Endothelial cell of umbilical vein (primary cell): ENCODE measurements around the gene RASGEF1C. TPM values are rescaled to one million over a fixed set of nuclear protein-coding genes. Genes with fewer than 3 reads are reported as not detected.

ENCODE experiments used
- BruUV-seq: library from RNA; stranded (reverse); fragments of 400-500 nt; replicated peaks from 2 replicates; lab custom pipeline; 2021; lab: Mats Ljungman, UMichigan
- CTCF ChIA-PET: fragments of 300-600, 350-600 bp; sonication (Branson Sonifier 250); formaldehyde crosslinking; loops from one replicate; lab custom pipeline; 2021; ENCODE audit warnings: antibody characterized with exemption, inconsistent platforms; lab: Charles Lee
- POLR2A ChIA-PET: fragments of 300-600, 350-600 bp; sonication (Branson Sonifier 250); formaldehyde crosslinking; loops from one replicate; lab custom pipeline; 2021; ENCODE audit warnings: antibody characterized with exemption, inconsistent platforms; lab: Charles Lee
- DNase-seq: peaks from one replicate; pipeline ENCODE4 v3.0.0-alpha.2; 2011; ENCODE audit warnings: low read depth, low spot score
- FAIRE-seq: peaks from 2 replicates; lab custom pipeline; 2011; peaks lifted over from hg19 to GRCh38; lab: Jason Lieb, UNC
- H2AFZ ChIP-seq: 2 replicates; pipeline ENCODE4 v1.6.0; 2012; ENCODE audit warnings: low read depth, low read length, control low read depth, inconsistent platforms
- H3K27ac ChIP-seq: 2 replicates; pipeline ENCODE4 v1.5.1; 2011; ENCODE audit warnings: low read depth, mild to moderate bottlenecking, control low read depth, low read length, moderate library complexity; ENCODE audit not compliant: insufficient read depth
- H3K27me3 ChIP-seq, 2 experiments: 2 replicates each; pipeline versions ENCODE4 v1.6.0 to v1.6.1; 2011; ENCODE audit warnings: low read length in 2 of 2, mixed read lengths in 1 of 2; ENCODE audit not compliant: control insufficient read depth in 2 of 2, insufficient read depth in 2 of 2
- H3K36me3 ChIP-seq, 2 experiments: 2 replicates in 1 of 2; 3 replicates in 1 of 2; pipeline ENCODE4 v1.5.1; 2011; ENCODE audit warnings: low read length in 2 of 2, mild to moderate bottlenecking in 1 of 2, moderate library complexity in 1 of 2; ENCODE audit not compliant: control insufficient read depth in 2 of 2, insufficient read depth in 2 of 2; ENCODE audit errors: extremely low read depth in 1 of 2
- H3K4me1 ChIP-seq: 3 replicates; pipeline ENCODE4 v1.5.1; 2011; ENCODE audit warnings: mild to moderate bottlenecking, low read length; ENCODE audit not compliant: control insufficient read depth, insufficient read depth; ENCODE audit errors: extremely low read depth
- H3K4me2 ChIP-seq: 2 replicates; pipeline ENCODE4 v1.6.1; 2011; ENCODE audit warnings: low read length, control low read depth, mixed read lengths; ENCODE audit not compliant: insufficient read depth
- H3K4me3 ChIP-seq, 3 experiments: fragments of 200-600 bp in 1 of 3; sonication (generic), shearing (Covaris generic) in 1 of 3; replicated peaks in 1 of 3; 2 replicates each; pipeline ENCODE4 v1.5.1; 2011 to 2016; ENCODE audit warnings: control low read depth in 3 of 3, low read length in 3 of 3, mild to moderate bottlenecking in 2 of 3, inconsistent platforms in 1 of 3, low read depth in 1 of 3, moderate library complexity in 1 of 3; ENCODE audit not compliant: insufficient read depth in 1 of 3
- H3K79me2 ChIP-seq: 2 replicates; pipeline ENCODE4 v1.6.0; 2012; ENCODE audit warnings: low read length, inconsistent platforms; ENCODE audit not compliant: control insufficient read depth, insufficient read depth
- H3K9ac ChIP-seq: replicated peaks from 2 replicates; pipeline ENCODE3; 2011; ENCODE audit warnings: low read length, control low read depth; ENCODE audit not compliant: insufficient read depth; ENCODE audit errors: extremely low read depth
- H3K9me1 ChIP-seq: replicated peaks from 3 replicates; pipeline ENCODE4 v1.6.0; 2011; ENCODE audit warnings: mild to moderate bottlenecking, low read length; ENCODE audit not compliant: control insufficient read depth, insufficient read depth; ENCODE audit errors: extremely low read depth
- H3K9me3 ChIP-seq: replicated peaks from 2 replicates; pipeline ENCODE4 v1.5.1; 2012; ENCODE audit warnings: low read length, inconsistent platforms; ENCODE audit not compliant: control insufficient read depth, insufficient read depth
- H4K20me1 ChIP-seq: replicated peaks from 2 replicates; pipeline ENCODE3; 2011; ENCODE audit warnings: mild to moderate bottlenecking, low read length; ENCODE audit not compliant: control insufficient read depth, insufficient read depth; ENCODE audit errors: extremely low read depth
- FOS ChIP-seq: IDR thresholded peaks from 2 replicates; pipeline ENCODE4 v1.6.1; 2011; ENCODE audit warnings: mild to moderate bottlenecking, low read length, moderate library complexity, borderline replicate concordance; ENCODE audit not compliant: insufficient read depth
- GATA2 ChIP-seq: IDR thresholded peaks from 2 replicates; pipeline ENCODE4 v1.7.0; 2011; ENCODE audit warnings: low read depth, mild to moderate bottlenecking, moderate library complexity, mixed read lengths, low read length; ENCODE audit not compliant: insufficient read length, insufficient read depth
- JUN ChIP-seq: IDR thresholded peaks from 2 replicates; pipeline ENCODE4 v1.6.1; 2011; ENCODE audit warnings: borderline replicate concordance, low read depth; ENCODE audit not compliant: insufficient read length, insufficient read depth
- MYC ChIP-seq: IDR thresholded peaks from one replicate; pipeline ENCODE4 v1.6.1; 2011; ENCODE audit warnings: mild to moderate bottlenecking, low read depth, low read length
- POLR2A ChIP-seq: IDR thresholded peaks from 2 replicates; pipeline ENCODE4 v1.6.1; 2012; ENCODE audit warnings: low read depth, mild to moderate bottlenecking, control low read depth, low read length
- POLR2AphosphoS5 ChIP-seq: IDR thresholded peaks from 2 replicates; pipeline ENCODE4 v1.6.1; 2012; ENCODE audit warnings: low read depth, mild to moderate bottlenecking, control low read depth, low read length, moderate library complexity; ENCODE audit not compliant: insufficient read depth
- dilution Hi-C: fragments of 300-500 bp; cut with MboI; formaldehyde crosslinking; loops from one replicate; pipeline ENCODE4 v1.15.0; 2019; ENCODE audit warnings: low sequenced_read_pairs; ENCODE audit not compliant: extremely low pct_ligation_motif_present
- intact Hi-C: fragments of 100-400 bp; cut with micrococcal nuclease; formaldehyde crosslinking; loops from one replicate; pipeline ENCODE4 v1.10.0; 2022
- polyA plus RNA-seq, 4 experiments: library from polyadenylated mRNA; depleted of rRNA in 3 of 4; stranded (reverse) in 3 of 4; unstranded in 1 of 4; fragments of >200 nt; gene quantifications; 2 replicates each; pipeline versions ENCODE4 v1.2.1 to v1.2.3, GENCODE V29; 2011 to 2012; ENCODE audit warnings: missing spikeins in 1 of 4
- total RNA-seq: library from RNA; stranded (reverse); gene quantifications from 2 replicates; pipeline ENCODE4 v1.2.3, GENCODE V29; 2021
- TF ChIP-seq, protein P1 (sequence below): IDR thresholded peaks from 2 replicates; pipeline ENCODE4 v1.6.1; 2011; ENCODE audit not compliant: insufficient read depth, insufficient read length
- TF ChIP-seq, protein P2 (sequence below), 2 donors: IDR thresholded peaks; 1 replicate in 1 of 2; 2 replicates in 1 of 2; pipeline ENCODE4 v1.5.1; 2011; ENCODE audit warnings: low read length in 2 of 2, mild to moderate bottlenecking in 2 of 2, moderate library complexity in 2 of 2, control low read depth in 1 of 2, inconsistent platforms in 1 of 2, low read depth in 1 of 2; ENCODE audit not compliant: insufficient read depth in 1 of 2; ENCODE audit errors: extremely low read depth in 1 of 2

RASGEF1C gene
- total and polyA plus RNA-seq, 2 donors (not counting 3 experiments of a cell fraction or from before 2014, with no cell fraction given): not detected

DNA sequence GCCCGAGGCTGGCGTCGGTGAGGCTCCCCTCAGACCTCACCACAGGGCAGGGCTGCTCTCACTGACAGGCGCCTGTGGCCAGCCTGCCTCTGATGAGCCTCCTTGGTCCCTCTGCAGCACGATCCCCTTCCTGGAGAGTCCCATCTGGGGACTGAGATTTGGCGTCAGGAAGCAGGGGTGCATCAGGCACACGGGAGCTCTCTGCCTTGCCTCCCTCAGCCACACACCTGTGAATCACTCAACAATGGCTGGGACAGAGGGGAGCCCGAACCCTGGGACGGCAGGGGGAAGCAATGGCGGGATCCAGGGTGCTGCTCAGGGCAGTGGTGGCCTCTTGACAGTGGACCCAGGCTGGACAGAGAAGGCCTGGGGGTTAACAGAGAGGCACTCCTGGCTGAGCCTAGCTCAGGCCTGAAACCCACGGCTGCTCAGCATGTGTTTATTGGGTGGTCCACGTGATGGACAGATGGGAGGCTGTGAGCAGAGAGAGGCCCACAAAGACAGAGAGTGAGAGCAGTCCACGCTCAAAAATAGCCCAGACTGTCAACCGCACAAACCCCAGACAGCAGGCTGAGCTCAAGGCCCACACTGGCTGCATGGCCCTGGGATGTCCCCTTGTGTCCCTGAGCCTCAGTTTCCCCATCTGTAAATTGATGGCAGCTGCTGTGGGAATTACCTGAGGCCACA lies 11.9 kb downstream of the RASGEF1C start:
- no TSS peak for BruUV-seq
- no peaks in the 10 kb centered on the region for H4K20me1 ChIP-seq
- H3K79me2 ChIP-seq: no peaks in the 10 kb centered on the region
- H3K9me1 ChIP-seq: no peaks in the 10 kb centered on the region
- POLR2A ChIA-PET: no interaction called here
- H3K4me3 ChIP-seq: no peak overlapping the region
- H3K27me3 ChIP-seq: no peaks in the 10 kb centered on the region
- TF ChIP-seq FOS (no peak), POLR2A (no peak), JUN (no peak), MYC (no peak), GATA2 (no peak), POLR2AphosphoS5 (no peak)
- TF ChIP-seq, protein P1, sequence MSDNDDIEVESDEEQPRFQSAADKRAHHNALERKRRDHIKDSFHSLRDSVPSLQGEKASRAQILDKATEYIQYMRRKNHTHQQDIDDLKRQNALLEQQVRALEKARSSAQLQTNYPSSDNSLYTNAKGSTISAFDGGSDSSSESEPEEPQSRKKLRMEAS: no peak
- TF ChIP-seq, protein P2, sequence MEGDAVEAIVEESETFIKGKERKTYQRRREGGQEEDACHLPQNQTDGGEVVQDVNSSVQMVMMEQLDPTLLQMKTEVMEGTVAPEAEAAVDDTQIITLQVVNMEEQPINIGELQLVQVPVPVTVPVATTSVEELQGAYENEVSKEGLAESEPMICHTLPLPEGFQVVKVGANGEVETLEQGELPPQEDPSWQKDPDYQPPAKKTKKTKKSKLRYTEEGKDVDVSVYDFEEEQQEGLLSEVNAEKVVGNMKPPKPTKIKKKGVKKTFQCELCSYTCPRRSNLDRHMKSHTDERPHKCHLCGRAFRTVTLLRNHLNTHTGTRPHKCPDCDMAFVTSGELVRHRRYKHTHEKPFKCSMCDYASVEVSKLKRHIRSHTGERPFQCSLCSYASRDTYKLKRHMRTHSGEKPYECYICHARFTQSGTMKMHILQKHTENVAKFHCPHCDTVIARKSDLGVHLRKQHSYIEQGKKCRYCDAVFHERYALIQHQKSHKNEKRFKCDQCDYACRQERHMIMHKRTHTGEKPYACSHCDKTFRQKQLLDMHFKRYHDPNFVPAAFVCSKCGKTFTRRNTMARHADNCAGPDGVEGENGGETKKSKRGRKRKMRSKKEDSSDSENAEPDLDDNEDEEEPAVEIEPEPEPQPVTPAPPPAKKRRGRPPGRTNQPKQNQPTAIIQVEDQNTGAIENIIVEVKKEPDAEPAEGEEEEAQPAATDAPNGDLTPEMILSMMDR (IDR thresholded peaks at IDR 0.05; ENCODE audit: extremely low read depth in 1 of 2, insufficient read depth in 1 of 2, low read depth in 1 of 2, low read length in 2 of 2): no peak
- intact Hi-C loops: no loop called here
- no peaks in the 10 kb centered on the region for H3K9me3 ChIP-seq
- H2AFZ ChIP-seq: no peak overlapping the region
- DNase-seq (no peak), FAIRE-seq (no peak)
- no peak overlapping the region for H3K27ac ChIP-seq
- CTCF ChIA-PET: interaction anchor here (0.8 to 1.3 kb wide), 2 partner anchors 12 to 132 kb away, joined by 3 to 4 read pairs; partner anchors contain the start of gene RASGEF1C
- no peak overlapping the region for H3K9ac ChIP-seq
- H3K4me1 ChIP-seq: no peaks in the 10 kb centered on the region
- dilution Hi-C loops: no loop called here
- no peak overlapping the region for H3K4me2 ChIP-seq
- no peaks in the 10 kb centered on the region for H3K36me3 ChIP-seq
